ENCODE measurements around the gene DNAAF5.

Gene DNAAF5

DNA sequence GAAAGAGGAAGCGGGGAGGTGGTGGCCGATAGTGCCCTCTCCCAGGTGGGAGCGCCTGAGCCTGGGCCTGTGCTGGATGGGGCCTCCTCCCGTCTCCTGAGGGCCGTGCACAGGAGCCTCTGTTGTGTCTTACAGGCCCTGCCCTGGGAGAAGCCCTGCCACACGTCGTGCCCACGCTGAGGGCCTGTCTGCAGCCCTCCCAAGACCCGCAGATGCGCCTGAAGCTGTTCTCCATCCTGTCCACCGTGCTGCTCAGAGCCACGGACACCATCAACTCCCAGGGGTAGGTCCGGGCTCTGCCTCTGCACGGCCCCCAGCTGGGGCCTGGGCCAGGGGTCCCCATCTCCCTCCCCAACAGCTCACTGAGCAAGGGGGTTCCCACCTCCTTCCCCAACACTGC, 43.8 kb downstream of the DNAAF5 start:
- no peak for DNase-seq (ENCODE audit: low read depth)
- no peak overlapping the region for H3K4me3 ChIP-seq (ENCODE audit: low read length)
- TF ChIP-seq, protein P1, sequence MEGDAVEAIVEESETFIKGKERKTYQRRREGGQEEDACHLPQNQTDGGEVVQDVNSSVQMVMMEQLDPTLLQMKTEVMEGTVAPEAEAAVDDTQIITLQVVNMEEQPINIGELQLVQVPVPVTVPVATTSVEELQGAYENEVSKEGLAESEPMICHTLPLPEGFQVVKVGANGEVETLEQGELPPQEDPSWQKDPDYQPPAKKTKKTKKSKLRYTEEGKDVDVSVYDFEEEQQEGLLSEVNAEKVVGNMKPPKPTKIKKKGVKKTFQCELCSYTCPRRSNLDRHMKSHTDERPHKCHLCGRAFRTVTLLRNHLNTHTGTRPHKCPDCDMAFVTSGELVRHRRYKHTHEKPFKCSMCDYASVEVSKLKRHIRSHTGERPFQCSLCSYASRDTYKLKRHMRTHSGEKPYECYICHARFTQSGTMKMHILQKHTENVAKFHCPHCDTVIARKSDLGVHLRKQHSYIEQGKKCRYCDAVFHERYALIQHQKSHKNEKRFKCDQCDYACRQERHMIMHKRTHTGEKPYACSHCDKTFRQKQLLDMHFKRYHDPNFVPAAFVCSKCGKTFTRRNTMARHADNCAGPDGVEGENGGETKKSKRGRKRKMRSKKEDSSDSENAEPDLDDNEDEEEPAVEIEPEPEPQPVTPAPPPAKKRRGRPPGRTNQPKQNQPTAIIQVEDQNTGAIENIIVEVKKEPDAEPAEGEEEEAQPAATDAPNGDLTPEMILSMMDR (conservative IDR thresholded peaks at IDR 0.05; ENCODE audit: low read depth, low read length), result no peak

DNA sequence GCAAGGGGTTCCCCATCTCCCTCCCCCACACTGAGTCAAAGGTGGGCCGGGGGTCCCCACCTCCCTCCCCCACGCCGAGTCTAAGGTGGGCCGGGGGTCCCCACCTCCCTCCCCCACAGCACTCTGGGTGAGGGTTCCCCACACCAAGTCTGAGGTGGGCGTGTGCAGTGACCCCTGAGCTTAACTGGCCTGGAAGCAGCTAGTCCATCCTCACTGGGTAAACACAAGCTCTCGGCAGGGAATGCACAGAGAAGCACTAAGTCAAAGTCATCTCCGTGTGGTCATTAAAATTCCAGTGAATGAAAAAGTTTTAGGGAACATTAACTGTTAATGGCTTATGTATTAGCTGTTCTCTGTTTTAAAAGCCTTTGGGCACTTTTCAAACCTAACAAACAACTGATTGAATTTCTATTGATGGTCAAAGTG, 44.3 kb downstream of the DNAAF5 start:
- TF ChIP-seq, protein P1 (conservative IDR thresholded peaks at IDR 0.05; ENCODE audit: low read depth, low read length), result no peak
- no peak for DNase-seq (ENCODE audit: low read depth)
- H3K4me3 ChIP-seq (ENCODE audit: low read length), result no peak overlapping the region

DNA sequence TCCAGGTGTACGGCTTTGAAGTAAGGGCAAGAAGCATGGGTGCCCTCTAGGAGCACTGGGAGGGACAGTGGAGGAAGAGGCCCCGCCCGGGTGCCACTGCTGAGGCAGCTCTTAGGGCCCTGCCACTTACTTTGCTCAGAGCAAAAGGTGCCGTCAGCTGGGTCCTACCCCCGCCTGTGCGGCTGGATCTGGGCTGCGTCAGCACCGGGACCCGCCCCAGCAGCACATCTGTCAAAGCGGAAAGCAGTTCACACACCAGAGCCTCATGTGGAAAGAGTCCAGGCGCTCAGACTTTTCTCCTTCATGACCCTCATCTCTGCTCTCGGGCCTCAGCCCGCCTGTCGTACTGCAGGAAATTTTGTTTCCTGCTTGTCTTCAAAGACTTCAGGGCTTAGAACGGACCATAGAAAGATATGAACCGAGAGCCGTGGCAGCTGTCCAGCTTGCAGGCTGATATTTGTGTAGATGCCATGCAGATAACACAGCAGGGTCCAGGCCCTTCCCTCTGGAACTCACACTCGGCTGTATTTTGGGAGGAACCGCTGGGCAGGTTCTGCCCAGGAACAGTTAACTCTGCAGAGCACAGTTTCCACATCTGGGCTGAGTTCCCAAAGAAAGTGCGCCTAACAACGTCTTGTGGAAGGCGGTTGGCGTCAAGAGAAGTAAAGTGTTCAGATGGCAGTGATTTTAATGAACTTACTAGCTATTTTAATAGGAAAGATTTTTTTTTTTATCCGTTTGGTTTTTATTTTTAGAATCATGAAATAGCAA, 44.9 kb downstream of the DNAAF5 start:
- H3K4me3 ChIP-seq (ENCODE audit: low read length), result no peak overlapping the region
- no peak for DNase-seq (ENCODE audit: low read depth)
- TF ChIP-seq, protein P1 (conservative IDR thresholded peaks at IDR 0.05; ENCODE audit: low read depth, low read length), result no peak

DNA sequence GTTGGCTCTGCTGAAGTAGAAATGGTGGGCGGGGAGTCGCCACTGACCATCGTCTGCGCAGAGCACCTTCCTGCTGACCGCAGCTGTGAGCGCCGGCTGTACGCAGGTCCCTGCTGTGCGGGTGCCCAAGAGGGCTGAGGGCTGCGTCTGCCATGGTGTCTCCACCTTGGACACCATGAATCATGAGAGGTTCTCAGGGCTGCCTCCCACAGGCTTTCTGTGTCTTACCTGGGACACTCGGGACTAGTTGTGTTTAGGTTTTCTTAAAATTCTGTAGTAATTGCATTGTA, 45.5 kb downstream of the DNAAF5 start:
- no peak overlapping the region for H3K4me3 ChIP-seq (ENCODE audit: low read length)
- TF ChIP-seq, protein P1 (conservative IDR thresholded peaks at IDR 0.05; ENCODE audit: low read depth, low read length), result no peak
- no peak for DNase-seq (ENCODE audit: low read depth)

DNA sequence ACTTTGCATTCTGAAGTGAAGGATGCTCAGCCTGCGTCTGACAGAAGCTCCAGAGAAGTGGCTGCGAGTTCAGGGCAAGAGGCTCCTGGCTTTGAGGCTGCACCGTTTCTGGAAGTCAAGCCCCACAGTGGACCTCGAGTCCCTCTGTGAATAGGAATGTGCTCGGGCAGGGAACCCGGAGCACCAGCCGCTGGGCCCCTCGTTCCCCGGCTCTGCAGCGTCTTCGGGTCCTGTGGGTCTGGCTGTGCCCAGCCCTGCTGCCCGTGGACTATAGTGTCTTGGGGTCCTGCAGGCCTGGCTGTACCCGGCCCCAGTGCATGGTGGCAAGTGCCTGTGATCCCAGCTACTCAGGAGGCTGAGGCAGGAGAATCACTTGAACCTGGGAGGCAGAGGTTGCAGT, 45.9 kb downstream of the DNAAF5 start:
- TF ChIP-seq, protein P1 (conservative IDR thresholded peaks at IDR 0.05; ENCODE audit: low read depth, low read length), result no peak
- no peak for DNase-seq (ENCODE audit: low read depth)
- no peak overlapping the region for H3K4me3 ChIP-seq (ENCODE audit: low read length)

DNA sequence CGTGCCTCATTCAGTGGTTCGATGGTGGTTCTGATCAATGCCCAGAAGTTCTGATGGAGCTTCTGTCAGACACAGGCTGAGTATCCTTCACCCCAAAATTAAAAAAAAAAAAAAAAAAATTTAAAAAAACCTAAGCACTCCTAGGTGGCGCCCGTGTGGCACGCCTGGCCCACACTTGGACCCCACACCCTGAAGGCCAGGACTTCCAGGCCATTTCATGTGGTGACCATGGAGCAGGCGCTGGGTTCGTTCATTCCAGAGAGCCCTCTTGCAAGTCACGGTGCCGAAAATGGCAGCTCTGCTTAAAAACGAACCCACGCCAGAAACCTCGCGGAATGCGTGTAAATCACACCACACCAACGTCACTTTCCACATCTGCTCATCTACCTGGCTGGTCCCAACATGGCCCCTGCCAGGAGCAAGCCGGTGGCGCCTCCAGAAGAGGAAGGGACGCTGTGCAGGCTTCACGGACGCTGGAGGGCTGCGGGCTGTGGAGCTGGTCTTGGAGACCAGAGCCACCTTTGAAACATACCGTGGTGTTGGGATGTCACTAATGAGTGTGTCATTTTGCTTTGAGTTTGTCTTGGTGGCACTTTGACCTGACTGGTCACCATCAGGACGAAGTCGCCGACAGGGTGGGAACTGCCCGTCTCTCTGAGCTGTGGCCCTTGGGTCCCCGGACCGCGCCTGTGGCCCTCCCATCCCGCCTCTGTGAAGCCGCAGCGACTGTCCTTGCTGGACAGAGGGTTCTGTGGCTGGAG, 46.5 kb downstream of the DNAAF5 start:
- H3K4me3 ChIP-seq (ENCODE audit: low read length), result no peak overlapping the region
- DNase-seq (ENCODE audit: low read depth), result no peak
- TF ChIP-seq, protein P1 (conservative IDR thresholded peaks at IDR 0.05; ENCODE audit: low read depth, low read length), result no peak

DNA sequence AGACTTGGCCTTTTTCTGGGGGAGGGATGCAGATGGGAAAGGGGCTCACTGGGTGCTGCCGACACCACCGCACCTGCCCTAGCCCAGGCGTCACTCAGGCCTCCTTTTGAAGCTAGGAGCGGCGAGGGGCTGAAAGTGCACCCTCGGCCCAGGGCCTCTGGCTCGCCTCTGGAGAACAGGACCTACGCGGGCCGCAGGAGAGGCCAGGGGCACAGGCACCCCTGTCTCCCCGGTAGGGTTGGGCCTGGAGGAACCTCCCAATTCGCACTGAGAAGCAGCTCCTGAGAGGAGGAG, 47.1 kb downstream of the DNAAF5 start:
- TF ChIP-seq, protein P1 (conservative IDR thresholded peaks at IDR 0.05; ENCODE audit: low read depth, low read length), result no peak
- no peak for DNase-seq (ENCODE audit: low read depth)

More for the DNA sequence above, 47.1 kb downstream of the DNAAF5 start:
- no peak overlapping the region for H3K4me3 ChIP-seq (ENCODE audit: low read length)

Data from retinal pigment epithelial cell (primary cell).